Measurements from ENCODE around the gene SLC38A8.

The SLC38A8 gene

GRCh38 chr16:83961591-83961990 lies 81.0 kb downstream of the SLC38A8 start:
- TF ChIP-seq CTCF (conservative IDR thresholded peaks at IDR 0.05), result no peak
- no peak overlapping the region for H3K27ac ChIP-seq

- H3K27ac ChIP-seq, result no peak overlapping the region
- no peak for TF ChIP-seq CTCF (conservative IDR thresholded peaks at IDR 0.05)
Measured at GRCh38 chr16:83960521-83961249, 81.9 kb downstream of the SLC38A8 start.
